Measurements from ENCODE around the gene ADGRF5. TPM values are rescaled to one million over a fixed set of nuclear protein-coding genes. Genes with fewer than 3 reads are reported as not detected.
A peak's percentile ranks its signal among the peaks of the same experiment; 100 is the strongest.

The ADGRF5 gene
- polyA plus RNA-seq (2013, experiment 1 of 2; ENCODE audit: insufficient read length): 0.48 TPM
- 0.91 TPM for polyA plus RNA-seq (2013, experiment 2 of 2; ENCODE audit: insufficient read length)

DNA sequence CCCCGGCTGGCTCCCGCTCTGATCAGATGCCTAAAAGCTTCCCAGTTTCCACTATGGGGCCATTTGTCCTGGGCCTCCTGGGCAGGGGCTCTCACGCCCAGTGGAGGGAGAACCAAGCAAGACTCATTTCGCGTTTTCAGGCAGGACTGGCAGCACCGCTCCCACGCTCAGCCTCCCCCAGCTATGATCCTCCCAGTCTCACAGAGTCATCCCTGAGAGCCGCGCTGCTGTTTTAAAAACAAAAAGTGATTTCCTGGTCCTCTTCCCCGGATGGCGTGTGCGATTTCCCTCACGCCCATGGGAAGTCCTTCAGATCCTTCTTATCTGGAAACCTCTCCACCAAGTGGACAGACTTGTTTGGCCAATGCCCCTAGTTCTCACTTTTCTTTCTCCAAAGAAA, at the start of gene ADGRF5:
Gene ADGRF5, minus strand, starts transcription at position 208 of the 400 bp plus-strand sequence. CDS start 15,176 bp downstream, outside the sequence.
- DNase-seq: no peak

DNA sequence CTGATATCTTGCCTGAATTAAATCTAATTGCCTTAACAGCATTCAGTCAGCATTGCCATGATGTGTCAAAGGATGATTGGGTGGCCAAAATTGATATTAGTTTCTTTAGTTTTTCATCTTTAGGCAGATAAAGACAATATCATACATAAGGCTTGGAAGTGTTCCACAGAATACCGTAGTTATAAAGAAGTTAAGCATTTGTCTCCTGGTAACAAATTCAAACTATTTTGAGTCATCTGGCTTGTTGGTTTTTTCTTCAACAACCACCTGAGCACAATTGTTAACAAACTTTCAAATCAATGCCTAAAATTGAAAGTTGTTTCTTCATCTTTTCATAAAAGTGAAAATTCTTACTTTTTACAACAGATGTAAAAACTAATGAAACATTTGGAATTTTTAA, 47.5 kb upstream of the ADGRF5 start:
- no peak for DNase-seq

- no peak for DNase-seq
These were observed 46.1 kb upstream of the ADGRF5 start for GRCh38 chr6:46967826-46968349.

DNA sequence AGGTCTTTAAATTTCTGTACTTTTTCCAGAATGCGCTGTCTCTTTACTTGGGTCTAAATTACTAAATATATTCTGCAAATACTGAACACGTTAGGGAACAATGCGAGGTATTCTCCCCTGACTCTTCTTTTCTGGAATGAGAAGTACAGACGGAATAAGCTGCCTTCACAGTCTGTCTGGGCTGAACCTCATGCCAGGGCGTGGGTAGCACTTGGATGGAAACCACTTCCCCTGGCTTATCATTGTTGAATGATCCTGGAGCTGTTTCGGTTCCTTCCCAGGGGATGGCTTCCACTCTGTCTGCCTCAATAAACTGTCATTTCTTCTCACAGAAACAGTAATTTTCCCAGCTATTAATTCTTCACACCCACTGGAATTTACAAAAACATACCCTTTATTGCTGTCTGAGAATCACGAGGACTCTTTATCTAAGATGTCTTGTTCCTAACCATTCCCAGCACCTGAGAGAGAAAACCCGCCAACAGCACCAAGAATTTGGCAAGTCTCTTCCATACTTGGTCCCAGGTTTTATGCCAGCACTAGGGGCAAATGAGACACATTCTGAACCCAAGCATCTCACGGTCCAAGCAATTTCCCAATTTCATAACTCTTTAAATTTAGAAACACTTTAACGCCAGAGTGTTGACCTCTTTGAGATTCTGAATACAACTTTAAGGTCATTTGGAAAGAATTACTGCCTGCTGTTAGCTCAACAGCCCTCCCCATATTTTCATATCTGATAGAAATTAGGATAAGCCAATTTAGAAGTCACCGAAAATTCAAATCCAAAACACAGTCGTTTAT, 43.2 kb upstream of the ADGRF5 start:
- DNase-seq: peak; percentile 18

DNA sequence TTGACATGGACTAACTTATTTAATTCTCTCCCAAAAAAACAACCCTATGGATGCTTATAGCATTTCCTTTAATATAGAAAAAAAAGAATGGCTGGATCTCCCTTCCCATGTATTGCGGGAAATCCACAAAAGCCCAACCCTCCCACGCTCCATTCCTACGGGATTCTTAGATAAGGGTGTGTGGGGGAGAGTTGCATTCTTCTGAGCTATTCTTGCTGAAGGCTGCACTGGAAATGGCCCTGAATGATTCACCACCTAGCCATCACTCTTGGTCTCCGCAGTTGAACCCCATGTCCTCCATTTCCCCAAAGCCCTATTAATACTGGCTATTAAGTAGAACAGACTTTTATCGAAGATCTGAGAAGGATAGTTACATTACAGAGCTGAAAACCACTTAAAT, 41.9 kb upstream of the ADGRF5 start:
- peak; percentile 28 for DNase-seq

DNA sequence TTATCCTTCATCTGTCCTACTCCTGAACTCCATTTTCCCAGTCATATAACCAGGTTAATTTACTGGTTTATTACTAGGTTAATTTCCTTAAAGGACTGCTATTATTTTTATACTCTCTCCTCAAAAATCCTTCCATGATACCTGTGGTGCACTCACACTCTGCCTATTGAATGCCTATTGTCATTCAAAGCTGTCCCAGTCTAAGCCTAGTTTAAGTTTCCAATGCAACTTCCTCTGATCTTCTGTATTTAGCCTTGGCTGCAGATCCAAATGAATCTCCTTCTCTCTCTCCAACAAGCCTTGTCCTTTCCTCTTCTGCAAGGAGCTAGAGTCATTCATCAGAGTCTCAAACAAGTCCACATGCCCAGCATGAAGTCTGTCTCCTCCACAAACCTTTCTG, 41.3 kb upstream of the ADGRF5 start:
- no peak for DNase-seq

DNA sequence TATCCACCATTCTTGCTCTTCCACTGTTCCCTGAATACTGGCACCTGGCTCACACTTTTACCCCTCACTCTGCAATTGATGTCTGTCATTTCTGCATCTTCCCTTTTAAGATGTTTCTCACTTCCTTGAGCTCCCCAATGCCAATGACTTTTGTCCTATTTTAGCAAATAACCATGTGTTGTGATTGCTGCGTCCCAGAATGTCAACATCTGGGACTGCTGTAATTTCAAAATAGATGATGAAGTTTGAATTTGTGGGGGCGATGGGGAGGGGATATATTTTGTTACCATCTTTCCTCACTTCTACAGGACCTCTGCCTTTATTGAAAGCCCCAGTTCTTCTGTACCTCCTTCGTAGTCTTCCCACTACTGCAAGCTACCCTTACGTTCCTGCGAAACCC, 40.0 kb upstream of the ADGRF5 start:
- no peak for DNase-seq

- DNase-seq: no peak
These were observed 39.5 kb upstream of the ADGRF5 start for GRCh38 chr6:46961232-46961631.

DNA sequence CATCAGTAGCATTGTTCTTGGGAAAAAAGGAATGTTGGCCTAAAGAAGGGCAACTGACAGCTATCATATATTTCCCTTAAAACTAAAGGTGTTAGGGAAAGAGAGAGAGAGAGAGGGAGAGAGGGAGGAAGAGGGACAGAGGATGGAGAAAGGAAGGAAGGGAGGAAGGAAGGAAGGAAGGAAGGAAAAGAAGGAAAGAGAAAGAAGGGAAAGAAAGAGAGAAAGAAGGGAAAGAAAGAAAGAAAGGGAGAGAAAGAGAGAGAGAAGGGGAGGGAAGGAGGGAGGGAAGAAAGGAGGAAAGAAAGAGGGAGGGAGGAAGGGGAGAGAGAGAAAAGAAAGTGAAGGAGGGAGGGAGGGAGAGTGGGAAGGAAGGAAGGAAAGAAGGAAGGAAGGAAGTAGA, 37.7 kb upstream of the ADGRF5 start:
- no peak for DNase-seq

GRCh38 chr6:46956409-46956808, 34.7 kb upstream of the ADGRF5 start:
- no peak for DNase-seq

DNA sequence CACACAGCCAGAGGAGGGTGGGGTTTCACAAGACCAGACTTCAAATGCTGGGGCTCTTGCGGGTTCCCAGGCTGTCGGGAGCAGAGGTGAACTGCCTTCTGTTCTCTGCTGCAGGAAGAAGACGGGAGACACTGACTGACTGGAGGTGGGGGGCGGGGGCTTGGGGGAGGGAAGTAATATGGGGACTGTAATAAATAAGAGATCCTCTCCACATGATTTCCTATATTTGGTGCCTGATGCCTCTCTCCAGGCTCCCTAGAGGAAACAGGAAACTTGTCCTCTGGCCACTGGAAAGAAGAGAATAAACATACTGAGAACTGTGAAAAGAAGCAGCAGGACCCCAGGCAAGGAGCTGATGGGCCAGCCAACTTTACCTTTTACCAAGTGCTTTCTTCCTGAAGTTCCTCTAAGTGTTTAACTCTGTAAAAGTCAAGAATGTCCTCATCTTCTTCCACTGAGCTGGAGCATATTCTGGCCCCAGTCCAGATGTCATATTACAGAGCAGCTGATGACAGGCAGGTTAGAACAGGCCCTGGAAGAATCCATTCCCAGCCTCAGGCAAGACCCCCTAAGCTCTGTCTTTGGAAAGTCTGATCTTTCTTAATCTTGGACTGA, 33.2 kb upstream of the ADGRF5 start:
- DNase-seq: peak; percentile 4

GRCh38 chr6:46953921-46954320, 32.2 kb upstream of the ADGRF5 start:
- DNase-seq: no peak

DNA sequence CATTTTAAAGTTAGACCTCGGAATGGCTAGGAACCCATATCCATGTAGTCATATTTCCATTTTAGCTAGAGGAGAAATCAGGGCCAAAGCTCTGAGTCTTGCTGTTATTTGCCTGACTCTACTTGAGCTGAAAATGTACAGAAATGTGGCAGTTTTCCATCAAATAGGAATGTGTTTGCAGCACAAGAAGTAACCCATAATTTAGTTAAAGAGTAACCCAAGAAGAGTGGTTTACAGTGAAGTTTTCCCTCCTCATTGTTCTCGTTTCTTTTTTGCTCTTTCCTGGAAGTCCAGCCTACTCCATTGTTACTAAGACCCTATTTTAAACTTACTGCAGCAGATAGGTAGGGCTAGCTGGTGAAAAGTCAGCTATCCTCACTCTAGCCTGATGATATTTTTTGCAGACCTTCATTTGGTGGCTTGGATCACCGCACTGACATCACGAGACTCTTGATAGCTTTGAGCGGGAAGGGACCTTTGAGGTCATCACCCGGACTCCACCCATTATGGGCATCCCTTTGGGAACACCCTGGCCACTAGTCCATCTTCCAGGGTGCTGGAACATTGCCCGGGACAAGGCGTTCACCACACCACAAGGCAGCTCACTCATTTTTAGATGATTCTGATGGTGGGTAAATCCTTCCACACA, 28.0 kb upstream of the ADGRF5 start:
- DNase-seq: no peak

DNA sequence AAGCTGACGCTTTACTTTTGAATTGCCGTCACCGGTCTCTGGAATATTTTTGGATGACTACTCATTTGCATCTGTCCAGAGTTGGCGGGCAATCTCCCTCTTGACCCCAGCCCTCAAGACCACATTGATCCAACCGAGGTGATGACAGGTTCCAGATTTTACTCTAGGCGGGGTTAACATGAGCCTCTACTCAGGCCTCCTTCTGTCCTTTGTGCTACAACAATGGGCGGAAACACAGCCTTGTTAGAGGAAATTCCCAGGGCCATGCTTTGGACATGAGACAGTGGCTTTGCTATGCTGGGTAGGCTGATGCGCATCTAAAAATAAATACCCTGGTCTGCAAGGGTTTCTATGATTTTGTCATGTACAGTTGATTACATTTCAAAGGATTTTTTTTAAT, 27.0 kb upstream of the ADGRF5 start:
- DNase-seq: no peak

DNA sequence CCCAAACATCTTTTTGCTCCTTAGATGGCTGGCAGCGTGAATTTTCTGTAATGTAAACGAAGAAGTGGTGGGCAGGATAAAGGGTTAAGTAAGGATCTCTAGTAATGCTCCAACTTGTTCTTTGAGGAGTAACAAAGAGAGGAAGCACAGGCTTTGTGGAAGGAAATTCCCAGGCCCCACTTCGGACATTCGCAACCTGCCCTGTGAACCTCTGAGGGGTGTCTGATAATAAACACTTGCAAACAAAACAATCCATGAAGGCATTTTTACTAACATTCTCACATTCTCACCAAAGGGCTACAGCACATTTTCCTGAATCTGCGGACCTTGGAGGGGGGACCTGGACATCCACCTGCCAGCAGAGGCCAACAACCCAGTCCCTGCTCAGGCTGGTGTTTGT, 25.8 kb upstream of the ADGRF5 start:
- DNase-seq: no peak

GRCh38 chr6:46940433-46941226, 18.9 kb upstream of the ADGRF5 start:
- no peak for DNase-seq

GRCh38 chr6:46937642-46938041, 15.9 kb upstream of the ADGRF5 start:
- no peak for DNase-seq

DNA sequence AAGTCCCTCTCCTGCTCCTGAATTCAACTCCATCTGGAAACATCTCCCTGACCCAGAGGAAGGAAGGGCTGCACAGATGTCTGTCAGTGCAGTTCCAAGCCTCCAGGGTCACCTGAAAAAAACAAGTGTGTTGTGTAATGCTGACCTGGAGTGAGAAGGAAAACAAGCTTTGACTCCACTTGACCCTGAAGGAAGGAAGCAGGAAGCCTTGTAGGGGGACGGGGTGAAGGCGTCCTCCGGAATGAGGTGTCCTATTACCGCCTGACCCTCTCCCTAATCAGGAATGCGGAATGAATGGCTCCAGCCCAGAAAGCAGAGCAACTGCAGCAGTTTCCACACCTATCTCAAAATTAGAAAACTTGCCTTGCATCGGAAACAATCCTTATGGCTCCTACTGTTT, 13.9 kb upstream of the ADGRF5 start:
- no peak for DNase-seq

DNA sequence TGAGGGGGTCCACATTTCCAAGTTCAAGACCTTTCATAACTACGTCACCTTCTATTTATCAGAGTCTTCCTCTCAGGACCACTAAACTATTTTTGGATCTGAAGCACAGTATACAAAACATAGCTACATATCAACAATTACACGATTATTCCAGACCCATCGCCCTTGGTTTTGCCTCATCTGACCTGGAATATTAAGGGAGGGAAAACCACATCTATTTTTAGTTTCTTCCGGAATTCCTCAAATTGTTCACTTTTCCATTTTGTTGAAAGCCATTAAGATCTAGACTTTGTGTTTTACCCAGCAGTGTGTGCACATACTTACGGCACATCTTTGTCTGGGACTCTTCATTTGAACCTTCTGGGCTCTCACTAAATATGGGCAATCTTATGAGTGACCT, 12.0 kb upstream of the ADGRF5 start:
- DNase-seq: peak; percentile 30

GRCh38 chr6:46932526-46933319, 11.0 kb upstream of the ADGRF5 start:
- DNase-seq: peak; percentile 76

DNA sequence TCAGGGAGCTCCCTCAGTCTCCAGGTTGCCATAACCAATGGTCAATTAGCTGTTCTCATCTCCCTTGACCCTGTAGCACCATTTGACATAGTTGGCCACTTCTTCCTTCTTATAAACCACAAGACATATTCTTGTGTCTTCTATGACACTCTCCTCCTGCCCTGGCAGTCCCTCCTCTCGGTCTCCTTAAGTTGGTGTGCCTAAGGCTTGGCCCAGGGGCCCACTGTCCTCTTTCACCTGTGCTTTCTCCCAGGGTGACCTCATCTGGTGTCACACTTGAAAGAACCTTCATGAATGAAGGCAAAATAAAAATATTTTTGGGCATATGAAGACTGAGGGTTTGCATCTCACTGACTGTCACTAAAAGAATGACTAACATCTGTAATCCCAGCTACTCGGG, 9.7 kb upstream of the ADGRF5 start:
- no peak for DNase-seq

DNA sequence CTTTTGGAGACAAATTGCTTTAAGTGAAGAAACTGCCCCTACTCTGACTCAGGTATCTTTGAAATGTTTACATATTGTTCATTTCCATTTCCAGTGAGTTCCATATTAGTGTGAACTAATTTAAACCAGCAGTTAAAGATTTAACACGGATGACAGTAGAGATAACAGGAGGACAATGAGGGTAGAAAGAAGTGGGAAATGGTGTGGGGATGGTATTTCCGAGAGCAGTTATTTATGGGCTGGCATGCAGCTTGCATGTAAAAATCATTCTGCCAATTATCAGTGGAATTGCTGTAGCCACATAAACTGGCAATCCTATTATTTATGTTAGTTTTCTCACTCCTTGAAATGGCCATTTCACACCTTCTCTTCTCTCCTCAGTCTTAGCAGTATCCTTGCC, 8.6 kb upstream of the ADGRF5 start:
- DNase-seq: no peak

Data from fibroblast of skin of scalp (primary cell).